Measurements from ENCODE around the gene TBCD. TPM values are rescaled to one million over a fixed set of nuclear protein-coding genes. Genes with fewer than 3 reads are reported as not detected.

Gene TBCD
- total and polyA plus RNA-seq, 2 experiments from 2014 or later, result 19.3 to 33.8 TPM

GRCh38 chr17:82789806-82790205 lies 37.9 kb downstream of the TBCD start:
- H3K9me2 ChIP-seq (ENCODE audit: insufficient read depth), result no peaks in the 10 kb centered on the region
- no peak overlapping the region for H3K4me3 ChIP-seq
- no peak for DNase-seq
- H3K36me3 ChIP-seq (ENCODE audit: low read depth), result no peaks in the 10 kb centered on the region
- H3K79me2 ChIP-seq (ENCODE audit: insufficient read depth), result peaks cover 9% of the 10 kb centered on the region; the same call in 1 of the 2 replicates
- H3K4me1 ChIP-seq (ENCODE audit: insufficient read depth), result peaks cover 22% of the 10 kb centered on the region
- H3F3A ChIP-seq (ENCODE audit: insufficient read depth), result peaks cover 11% of the 10 kb centered on the region
- H3K9me3 ChIP-seq (ENCODE audit: low read depth), result no peaks in the 10 kb centered on the region
- WGBS, 2 experiments (ENCODE audit: low coverage in 1 of 2, low lambda C conversion rate in 2 of 2, missing lambda C conversion rate in 2 of 2), result 95 to 96% methylated on average over 18 of the region's 18 CpGs
- H3K9ac ChIP-seq, result no peak overlapping the region
- H3K4me2 ChIP-seq (ENCODE audit: unreplicated experiment), result no peak overlapping the region
- H3K27ac ChIP-seq, result no peak overlapping the region
- H2AFZ ChIP-seq, result no peak overlapping the region
- H3K27me3 ChIP-seq (replicated peaks; ENCODE audit: insufficient read depth), result no peaks in the 10 kb centered on the region
- in situ Hi-C loops (cut with MboI), result no loop called here
- TF ChIP-seq EZH2 (IDR thresholded peaks at IDR 0.05; ENCODE audit: insufficient read depth, poor library complexity, severe bottlenecking) (no peak), EZH2phosphoT487 (IDR thresholded peaks at IDR 0.05; ENCODE audit: insufficient read depth, low read depth) (no peak)
- no peaks in the 10 kb centered on the region for H4K20me1 ChIP-seq (ENCODE audit: insufficient read depth)

- H3K4me1 ChIP-seq (ENCODE audit: insufficient read depth), result peaks cover 22% of the 10 kb centered on the region
- no peak for DNase-seq
- no peaks in the 10 kb centered on the region for H4K20me1 ChIP-seq (ENCODE audit: insufficient read depth)
- in situ Hi-C loops (cut with MboI), result no loop called here
- no peaks in the 10 kb centered on the region for H3K9me2 ChIP-seq (ENCODE audit: insufficient read depth)
- H3K27me3 ChIP-seq (replicated peaks; ENCODE audit: insufficient read depth), result no peaks in the 10 kb centered on the region
- H3K9me3 ChIP-seq (ENCODE audit: low read depth), result no peaks in the 10 kb centered on the region
- H3F3A ChIP-seq (ENCODE audit: insufficient read depth), result peaks cover 11% of the 10 kb centered on the region
- no peak overlapping the region for H3K27ac ChIP-seq
- no peak overlapping the region for H2AFZ ChIP-seq
- H3K4me2 ChIP-seq (ENCODE audit: unreplicated experiment), result no peak overlapping the region
- peaks cover 9% of the 10 kb centered on the region; the same call in 1 of the 2 replicates for H3K79me2 ChIP-seq (ENCODE audit: insufficient read depth)
- TF ChIP-seq EZH2phosphoT487 (IDR thresholded peaks at IDR 0.05; ENCODE audit: insufficient read depth, low read depth), result no peak
- no peak for TF ChIP-seq EZH2 (IDR thresholded peaks at IDR 0.05; ENCODE audit: insufficient read depth, poor library complexity, severe bottlenecking)
- no peak overlapping the region for H3K4me3 ChIP-seq
- WGBS, 2 experiments (ENCODE audit: low coverage in 1 of 2, low lambda C conversion rate in 2 of 2, missing lambda C conversion rate in 2 of 2), result 95% methylated on average over 13 of the region's 13 CpGs
- H3K9ac ChIP-seq, result no peak overlapping the region
- no peaks in the 10 kb centered on the region for H3K36me3 ChIP-seq (ENCODE audit: low read depth)
Observed at GRCh38 chr17:82790391-82790790, 38.5 kb downstream of the TBCD start.

GRCh38 chr17:82791532-82791931 lies 39.7 kb downstream of the TBCD start:
- H3K4me1 ChIP-seq (ENCODE audit: insufficient read depth), result peaks cover 19% of the 10 kb centered on the region
- H3K27ac ChIP-seq, result 0 out of 2 replicates have a peak overlapping the region, but pooled peaks have one; percentile 23
- no peak overlapping the region for H3K4me3 ChIP-seq
- peaks cover 11% of the 10 kb centered on the region for H3F3A ChIP-seq (ENCODE audit: insufficient read depth)
- no peak overlapping the region for H3K4me2 ChIP-seq (ENCODE audit: unreplicated experiment)
- H3K9me3 ChIP-seq (ENCODE audit: low read depth), result no peaks in the 10 kb centered on the region
- 67 to 69% methylated on average over 12 of the region's 12 CpGs for WGBS, 2 experiments (ENCODE audit: low coverage in 1 of 2, low lambda C conversion rate in 2 of 2, missing lambda C conversion rate in 2 of 2)
- no peak for TF ChIP-seq EZH2phosphoT487 (IDR thresholded peaks at IDR 0.05; ENCODE audit: insufficient read depth, low read depth)
- no peak for TF ChIP-seq EZH2 (IDR thresholded peaks at IDR 0.05; ENCODE audit: insufficient read depth, poor library complexity, severe bottlenecking)
- H3K27me3 ChIP-seq (replicated peaks; ENCODE audit: insufficient read depth), result no peaks in the 10 kb centered on the region
- in situ Hi-C loops (cut with MboI), result no loop called here
- no peaks in the 10 kb centered on the region for H4K20me1 ChIP-seq (ENCODE audit: insufficient read depth)
- no peak overlapping the region for H3K9ac ChIP-seq
- peaks cover 9% of the 10 kb centered on the region; the same call in 1 of the 2 replicates for H3K79me2 ChIP-seq (ENCODE audit: insufficient read depth)
- H3K36me3 ChIP-seq (ENCODE audit: low read depth), result no peaks in the 10 kb centered on the region
- peak; percentile 84 for DNase-seq
- no peaks in the 10 kb centered on the region for H3K9me2 ChIP-seq (ENCODE audit: insufficient read depth)
- H2AFZ ChIP-seq, result no peak overlapping the region

- in situ Hi-C loops (cut with MboI), result no loop called here
- H3K36me3 ChIP-seq (ENCODE audit: low read depth), result no peaks in the 10 kb centered on the region
- H3K27me3 ChIP-seq (replicated peaks; ENCODE audit: insufficient read depth), result no peaks in the 10 kb centered on the region
- no peak overlapping the region for H3K9ac ChIP-seq
- H3K27ac ChIP-seq, result no peak overlapping the region
- no peaks in the 10 kb centered on the region for H3K9me3 ChIP-seq (ENCODE audit: low read depth)
- no peak overlapping the region for H3K4me3 ChIP-seq
- no peak overlapping the region for H3K4me2 ChIP-seq (ENCODE audit: unreplicated experiment)
- peaks cover 9% of the 10 kb centered on the region; the same call in 1 of the 2 replicates for H3K79me2 ChIP-seq (ENCODE audit: insufficient read depth)
- peak; percentile 20 for DNase-seq
- no peaks in the 10 kb centered on the region for H3K9me2 ChIP-seq (ENCODE audit: insufficient read depth)
- TF ChIP-seq EZH2 (IDR thresholded peaks at IDR 0.05; ENCODE audit: insufficient read depth, poor library complexity, severe bottlenecking) (no peak), EZH2phosphoT487 (IDR thresholded peaks at IDR 0.05; ENCODE audit: insufficient read depth, low read depth) (no peak)
- no peaks in the 10 kb centered on the region for H3F3A ChIP-seq (ENCODE audit: insufficient read depth)
- H4K20me1 ChIP-seq (ENCODE audit: insufficient read depth), result no peaks in the 10 kb centered on the region
- H2AFZ ChIP-seq, result no peak overlapping the region
- 60 to 64% methylated on average over 15 of the region's 15 CpGs for WGBS, 2 experiments (ENCODE audit: low coverage in 1 of 2, low lambda C conversion rate in 2 of 2, missing lambda C conversion rate in 2 of 2)
- H3K4me1 ChIP-seq (ENCODE audit: insufficient read depth), result peaks cover 12% of the 10 kb centered on the region
Observed at GRCh38 chr17:82793974-82794630, 42.2 kb downstream of the TBCD start.
